ENCODE results near the gene RPL28.
A peak's percentile ranks its signal among the peaks of the same experiment; 100 is the strongest.

RPL28 gene

DNA sequence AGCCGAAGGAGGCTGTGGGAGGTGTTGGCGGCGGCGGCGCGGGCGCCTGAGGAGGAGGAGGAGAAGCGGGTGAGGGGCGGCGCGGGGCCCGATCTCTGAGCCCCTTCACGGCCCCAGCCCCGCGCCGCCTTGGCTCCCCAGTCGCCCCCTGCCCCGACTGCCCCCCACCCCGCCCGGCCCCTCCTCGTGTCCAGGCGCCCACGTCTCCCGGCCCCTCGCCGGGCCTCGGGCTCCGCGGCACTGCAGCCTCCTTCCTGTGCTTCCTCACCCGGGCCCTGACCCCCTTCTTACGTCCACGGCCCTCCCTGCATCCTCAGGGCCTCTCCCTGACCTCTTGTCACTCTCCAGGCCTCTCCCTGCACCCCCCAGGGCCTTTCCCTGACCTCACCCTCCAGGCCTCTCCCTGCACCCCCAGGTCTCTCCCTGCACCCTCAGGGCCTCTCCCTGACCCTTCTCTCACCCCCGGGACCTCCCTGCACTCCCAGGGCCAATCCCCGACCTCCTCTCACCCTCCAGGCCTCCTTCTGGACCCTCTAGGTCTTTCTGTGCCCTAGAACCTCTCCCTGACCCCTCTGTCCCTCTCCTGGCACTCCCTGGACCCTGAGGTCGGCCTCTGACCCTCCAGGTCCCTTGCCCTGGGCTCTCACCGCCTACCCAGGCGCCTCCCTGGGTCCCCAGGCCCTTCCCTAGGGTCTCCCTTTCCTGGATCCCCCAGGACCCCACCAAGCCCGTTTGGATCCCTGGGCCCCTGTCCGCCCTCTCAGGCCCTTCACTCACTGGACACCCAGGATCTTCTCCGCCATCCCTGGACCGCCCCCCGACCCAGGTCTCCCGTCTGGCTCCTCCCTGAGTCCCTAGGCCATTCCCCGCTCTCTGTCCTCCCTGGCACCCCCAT is 45.6 kb upstream of the RPL28 start:
- Histone ChIP-seq H2AFZ (ENCODE audit: low read length) (no peak overlapping the region), H3K79me2 (ENCODE audit: low read length) (peaks cover 24% of the 10 kb centered on the region), H4K20me1 (ENCODE audit: insufficient read depth, low read length) (no peaks in the 10 kb centered on the region), H3K9me2 (replicated peaks; ENCODE audit: insufficient read depth, low read length) (no peaks in the 10 kb centered on the region), H3K9me3 (replicated peaks; ENCODE audit: insufficient read depth, low read length) (no peaks in the 10 kb centered on the region), H3K4me2 (ENCODE audit: low read depth, low read length) (peak overlapping the region; percentile 99), H3K27ac (ENCODE audit: low read length) (peak overlapping the region; percentile 83), H3K4me1 (ENCODE audit: low read length) (peaks cover 5% of the 10 kb centered on the region; the same call in 1 of the 2 replicates), H3K9ac (ENCODE audit: low read length) (peak overlapping the region; percentile 99), H3F3A (ENCODE audit: insufficient read depth, low read length) (peaks cover 8% of the 10 kb centered on the region; the same call in 1 of the 2 replicates), H3K36me3 (replicated peaks; ENCODE audit: insufficient read depth, low read length) (no peaks in the 10 kb centered on the region; the same call in 1 of the 2 replicates), H3K27me3 (replicated peaks; ENCODE audit: insufficient read depth, low read length) (peaks cover 10% of the 10 kb centered on the region), H3K4me3 (ENCODE audit: low read length) (peak overlapping the region; percentile 95)
- peak; percentile 19 for DNase-seq
- TF ChIP-seq EZH2phosphoT487 (IDR thresholded peaks at IDR 0.05; ENCODE audit: low read length) (no peak), EZH2 (optimal IDR thresholded peaks at IDR 0.05; ENCODE audit: low read depth, low read length) (no peak)
- TF ChIP-seq, protein P1, sequence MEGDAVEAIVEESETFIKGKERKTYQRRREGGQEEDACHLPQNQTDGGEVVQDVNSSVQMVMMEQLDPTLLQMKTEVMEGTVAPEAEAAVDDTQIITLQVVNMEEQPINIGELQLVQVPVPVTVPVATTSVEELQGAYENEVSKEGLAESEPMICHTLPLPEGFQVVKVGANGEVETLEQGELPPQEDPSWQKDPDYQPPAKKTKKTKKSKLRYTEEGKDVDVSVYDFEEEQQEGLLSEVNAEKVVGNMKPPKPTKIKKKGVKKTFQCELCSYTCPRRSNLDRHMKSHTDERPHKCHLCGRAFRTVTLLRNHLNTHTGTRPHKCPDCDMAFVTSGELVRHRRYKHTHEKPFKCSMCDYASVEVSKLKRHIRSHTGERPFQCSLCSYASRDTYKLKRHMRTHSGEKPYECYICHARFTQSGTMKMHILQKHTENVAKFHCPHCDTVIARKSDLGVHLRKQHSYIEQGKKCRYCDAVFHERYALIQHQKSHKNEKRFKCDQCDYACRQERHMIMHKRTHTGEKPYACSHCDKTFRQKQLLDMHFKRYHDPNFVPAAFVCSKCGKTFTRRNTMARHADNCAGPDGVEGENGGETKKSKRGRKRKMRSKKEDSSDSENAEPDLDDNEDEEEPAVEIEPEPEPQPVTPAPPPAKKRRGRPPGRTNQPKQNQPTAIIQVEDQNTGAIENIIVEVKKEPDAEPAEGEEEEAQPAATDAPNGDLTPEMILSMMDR (IDR thresholded peaks at IDR 0.05; ENCODE audit: low read length), result no peak

DNA sequence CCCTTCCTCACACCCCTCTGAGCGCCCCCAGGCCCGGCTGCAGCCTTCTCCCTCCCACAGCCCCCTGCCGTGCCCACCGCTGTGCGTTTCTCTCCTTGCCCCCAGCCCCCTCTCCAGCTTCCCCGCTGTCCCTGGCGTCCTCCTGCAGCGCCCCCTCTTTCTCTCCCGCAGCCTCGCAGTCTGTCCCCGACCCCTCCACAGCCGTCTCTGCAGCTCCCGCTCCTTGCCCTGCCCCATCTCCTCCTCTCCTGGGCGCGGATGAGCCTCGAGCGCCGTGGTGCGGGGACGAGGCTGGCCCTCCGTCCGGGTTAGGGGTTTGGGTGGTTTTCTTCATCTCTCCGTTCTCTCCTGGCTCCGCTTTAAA is 45.0 kb upstream of the RPL28 start:
- peak overlapping the region; percentile 95 for H3K4me3 ChIP-seq (ENCODE audit: low read length)
- H3K9me2 ChIP-seq (replicated peaks; ENCODE audit: insufficient read depth, low read length), result no peaks in the 10 kb centered on the region
- TF ChIP-seq, protein P1 (IDR thresholded peaks at IDR 0.05; ENCODE audit: low read length), result peak; percentile 49
- no peak for TF ChIP-seq EZH2 (optimal IDR thresholded peaks at IDR 0.05; ENCODE audit: low read depth, low read length)
- TF ChIP-seq EZH2phosphoT487 (IDR thresholded peaks at IDR 0.05; ENCODE audit: low read length), result no peak
- DNase-seq, result peak; percentile 25
- peaks cover 10% of the 10 kb centered on the region for H3K27me3 ChIP-seq (replicated peaks; ENCODE audit: insufficient read depth, low read length)
- H3K27ac ChIP-seq (ENCODE audit: low read length), result peak overlapping the region; percentile 83
- peak overlapping the region; percentile 99 for H3K4me2 ChIP-seq (ENCODE audit: low read depth, low read length)
- peaks cover 8% of the 10 kb centered on the region; the same call in 1 of the 2 replicates for H3F3A ChIP-seq (ENCODE audit: insufficient read depth, low read length)
- H2AFZ ChIP-seq (ENCODE audit: low read length), result no peak overlapping the region
- H3K36me3 ChIP-seq (replicated peaks; ENCODE audit: insufficient read depth, low read length), result no peaks in the 10 kb centered on the region; the same call in 1 of the 2 replicates
- no peaks in the 10 kb centered on the region for H3K9me3 ChIP-seq (replicated peaks; ENCODE audit: insufficient read depth, low read length)
- peaks cover 24% of the 10 kb centered on the region for H3K79me2 ChIP-seq (ENCODE audit: low read length)
- H3K4me1 ChIP-seq (ENCODE audit: low read length), result peaks cover 5% of the 10 kb centered on the region; the same call in 1 of the 2 replicates
- no peaks in the 10 kb centered on the region for H4K20me1 ChIP-seq (ENCODE audit: insufficient read depth, low read length)
- H3K9ac ChIP-seq (ENCODE audit: low read length), result peak overlapping the region; percentile 99

DNA sequence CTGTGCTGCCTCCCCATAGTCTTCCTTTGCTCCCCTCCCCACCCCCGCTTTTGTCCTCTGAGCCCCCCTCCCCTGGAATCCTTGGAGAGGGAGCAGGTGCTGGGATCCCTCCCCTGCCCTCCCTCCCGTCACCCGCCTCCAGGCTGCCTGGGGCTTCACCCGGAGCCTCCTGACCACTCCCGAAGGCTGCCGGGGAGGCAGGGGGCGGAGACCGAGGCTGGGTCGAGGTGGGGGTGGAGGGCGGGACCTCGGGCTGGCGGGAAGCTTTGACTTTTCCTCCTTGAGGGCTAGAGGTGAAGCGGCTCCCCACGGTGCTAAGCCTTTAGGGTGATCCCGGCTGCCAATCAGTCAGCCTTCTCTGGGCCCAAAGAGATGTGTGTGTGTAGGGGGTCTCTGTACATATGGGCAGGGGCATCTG is 44.6 kb upstream of the RPL28 start:
- peaks cover 24% of the 10 kb centered on the region for H3K79me2 ChIP-seq (ENCODE audit: low read length)
- TF ChIP-seq EZH2 (optimal IDR thresholded peaks at IDR 0.05; ENCODE audit: low read depth, low read length) (no peak), EZH2phosphoT487 (IDR thresholded peaks at IDR 0.05; ENCODE audit: low read length) (no peak)
- TF ChIP-seq, protein P1 (IDR thresholded peaks at IDR 0.05; ENCODE audit: low read length), result no peak
- H3K27ac ChIP-seq (ENCODE audit: low read length), result peak overlapping the region; percentile 83
- peaks cover 5% of the 10 kb centered on the region; the same call in 1 of the 2 replicates for H3K4me1 ChIP-seq (ENCODE audit: low read length)
- peak overlapping the region; percentile 99 for H3K9ac ChIP-seq (ENCODE audit: low read length)
- H3K9me2 ChIP-seq (replicated peaks; ENCODE audit: insufficient read depth, low read length), result no peaks in the 10 kb centered on the region
- peaks cover 8% of the 10 kb centered on the region; the same call in 1 of the 2 replicates for H3F3A ChIP-seq (ENCODE audit: insufficient read depth, low read length)
- peaks cover 10% of the 10 kb centered on the region for H3K27me3 ChIP-seq (replicated peaks; ENCODE audit: insufficient read depth, low read length)
- peak; percentile 67 for DNase-seq
- H3K36me3 ChIP-seq (replicated peaks; ENCODE audit: insufficient read depth, low read length), result no peaks in the 10 kb centered on the region; the same call in 1 of the 2 replicates
- no peaks in the 10 kb centered on the region for H4K20me1 ChIP-seq (ENCODE audit: insufficient read depth, low read length)
- no peaks in the 10 kb centered on the region for H3K9me3 ChIP-seq (replicated peaks; ENCODE audit: insufficient read depth, low read length)
- peak overlapping the region; percentile 99 for H3K4me2 ChIP-seq (ENCODE audit: low read depth, low read length)
- H2AFZ ChIP-seq (ENCODE audit: low read length), result no peak overlapping the region
- peak overlapping the region; percentile 95 for H3K4me3 ChIP-seq (ENCODE audit: low read length)
